ENCODE data around the gene CPNE1. TPM values are rescaled to one million over a fixed set of nuclear protein-coding genes. Genes with fewer than 3 reads are reported as not detected.
"Not testable (repeated sequence)": the region's sequence is repeated elsewhere in the genome, so short reads cannot be mapped to it uniquely, and the experiment has no call there.

Gene CPNE1
- total RNA-seq, 1 donor from 2014 or later: 142 TPM

DNA sequence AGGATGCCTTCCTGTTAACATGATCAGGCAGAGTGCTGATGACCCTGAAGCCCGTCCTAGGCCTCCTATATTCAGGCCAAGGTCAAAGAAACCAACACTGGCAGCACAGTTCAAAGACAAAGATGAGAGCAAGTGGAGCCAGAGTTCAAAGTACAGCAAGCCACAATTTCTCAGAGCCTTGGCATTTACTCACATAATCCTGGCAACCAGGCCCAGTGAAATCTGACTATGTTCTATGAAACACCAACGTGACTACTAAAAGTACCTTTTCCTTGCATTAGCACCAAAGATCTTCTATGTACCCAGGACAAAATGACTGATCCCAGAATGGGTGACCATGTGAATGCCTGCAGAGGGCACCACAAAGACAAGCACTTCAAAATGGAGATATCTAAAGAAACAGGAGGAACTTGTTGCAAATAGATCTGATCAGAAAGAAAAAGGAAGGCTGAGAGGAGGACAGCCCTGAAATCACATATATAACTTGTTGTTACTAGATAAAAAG, 30.6 kb upstream of the CPNE1 start:
- TF ChIP-seq, protein P1, sequence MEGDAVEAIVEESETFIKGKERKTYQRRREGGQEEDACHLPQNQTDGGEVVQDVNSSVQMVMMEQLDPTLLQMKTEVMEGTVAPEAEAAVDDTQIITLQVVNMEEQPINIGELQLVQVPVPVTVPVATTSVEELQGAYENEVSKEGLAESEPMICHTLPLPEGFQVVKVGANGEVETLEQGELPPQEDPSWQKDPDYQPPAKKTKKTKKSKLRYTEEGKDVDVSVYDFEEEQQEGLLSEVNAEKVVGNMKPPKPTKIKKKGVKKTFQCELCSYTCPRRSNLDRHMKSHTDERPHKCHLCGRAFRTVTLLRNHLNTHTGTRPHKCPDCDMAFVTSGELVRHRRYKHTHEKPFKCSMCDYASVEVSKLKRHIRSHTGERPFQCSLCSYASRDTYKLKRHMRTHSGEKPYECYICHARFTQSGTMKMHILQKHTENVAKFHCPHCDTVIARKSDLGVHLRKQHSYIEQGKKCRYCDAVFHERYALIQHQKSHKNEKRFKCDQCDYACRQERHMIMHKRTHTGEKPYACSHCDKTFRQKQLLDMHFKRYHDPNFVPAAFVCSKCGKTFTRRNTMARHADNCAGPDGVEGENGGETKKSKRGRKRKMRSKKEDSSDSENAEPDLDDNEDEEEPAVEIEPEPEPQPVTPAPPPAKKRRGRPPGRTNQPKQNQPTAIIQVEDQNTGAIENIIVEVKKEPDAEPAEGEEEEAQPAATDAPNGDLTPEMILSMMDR (IDR thresholded peaks at IDR 0.05): no peak
- Mint-ChIP-seq H3K4me1 (ENCODE audit: low read depth) (peaks cover 24% of the 10 kb centered on the region), H3K27ac (ENCODE audit: unreplicated experiment) (no peak overlapping the region), H3K36me3 (ENCODE audit: low read depth) (peaks cover 4% of the 10 kb centered on the region), H3K9me3 (ENCODE audit: low read depth) (no peaks in the 10 kb centered on the region), H3K27me3 (ENCODE audit: low read depth) (no peaks in the 10 kb centered on the region), H3K4me3 (ENCODE audit: unreplicated experiment) (no peak overlapping the region)
- no peak for DNase-seq (ENCODE audit: low spot score)

DNA sequence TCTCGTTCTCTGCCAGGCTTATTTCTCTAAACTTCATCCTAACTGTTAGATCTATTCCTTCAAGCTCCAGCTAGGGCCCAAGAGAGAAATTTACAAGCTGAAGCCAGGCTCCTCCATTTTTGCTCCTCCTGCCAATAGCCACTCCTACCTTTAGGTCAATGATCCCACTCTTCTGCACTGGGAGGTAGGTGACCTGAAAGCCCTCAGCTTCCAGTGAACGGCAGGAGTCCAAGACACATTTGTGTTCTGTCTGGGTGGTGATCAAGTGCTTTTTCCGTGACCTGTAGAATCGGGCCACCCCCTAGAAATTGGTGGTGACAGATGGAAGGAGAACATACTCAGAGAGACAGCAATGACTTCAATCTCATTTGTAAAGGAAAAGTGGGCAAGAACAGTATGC, 25.6 kb upstream of the CPNE1 start:
- H3K9me3 Mint-ChIP-seq (ENCODE audit: low read depth): no peaks in the 10 kb centered on the region
- no peaks in the 10 kb centered on the region for H3K27me3 Mint-ChIP-seq (ENCODE audit: low read depth)
- no peaks in the 10 kb centered on the region for H3K4me1 Mint-ChIP-seq (ENCODE audit: low read depth)
- peaks cover 17% of the 10 kb centered on the region for H3K36me3 Mint-ChIP-seq (ENCODE audit: low read depth)
- no peak overlapping the region for H3K27ac Mint-ChIP-seq (ENCODE audit: unreplicated experiment)
- no peak for DNase-seq (ENCODE audit: low spot score)
- TF ChIP-seq, protein P1 (IDR thresholded peaks at IDR 0.05): no peak
- no peak overlapping the region for H3K4me3 Mint-ChIP-seq (ENCODE audit: unreplicated experiment)

DNA sequence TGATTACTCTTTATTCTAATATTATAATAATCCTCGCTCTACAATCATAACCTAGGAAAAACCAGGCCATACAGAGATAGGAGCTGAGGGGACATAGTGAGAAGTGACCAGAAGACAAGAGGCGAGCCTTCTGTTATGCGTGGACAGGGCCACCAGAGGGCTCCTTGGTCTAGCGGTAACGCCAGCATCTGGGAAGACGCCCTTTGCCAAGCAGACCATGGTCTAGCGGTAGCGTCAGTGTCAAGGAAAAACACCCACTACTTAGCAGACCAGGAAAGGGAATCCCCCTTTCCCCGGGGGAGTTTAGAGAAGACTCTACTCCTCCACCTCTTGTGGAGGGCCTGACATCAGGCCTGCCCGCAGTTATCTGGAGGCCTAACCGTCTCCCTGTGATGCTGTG, 22.2 kb upstream of the CPNE1 start:
- not testable (repeated sequence) for H3K27ac Mint-ChIP-seq (ENCODE audit: unreplicated experiment); H3K9me3 Mint-ChIP-seq (ENCODE audit: low read depth)
- peaks cover 14% of the 10 kb centered on the region for H3K36me3 Mint-ChIP-seq (ENCODE audit: low read depth)

DNA sequence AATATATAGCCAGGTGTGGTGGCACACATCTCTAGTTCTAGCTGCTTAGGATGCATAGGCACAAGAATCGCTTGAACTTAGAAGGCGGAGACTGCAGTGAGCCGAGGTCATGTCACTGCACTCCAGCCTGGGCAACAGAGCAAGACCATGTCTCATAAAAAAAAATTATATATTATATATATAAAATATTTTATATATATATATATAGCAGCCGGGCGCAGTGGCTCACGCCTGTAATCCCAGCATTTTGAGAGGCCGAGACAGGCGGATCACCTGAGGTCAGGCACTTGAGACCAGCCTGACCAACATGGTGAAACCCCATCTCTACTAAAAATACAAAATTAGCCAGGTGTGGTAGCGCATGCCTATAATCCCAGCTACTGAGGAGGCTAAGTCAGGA, 20.7 kb upstream of the CPNE1 start:
- not testable (repeated sequence) for DNase-seq (ENCODE audit: low spot score); H3K4me3 Mint-ChIP-seq (ENCODE audit: unreplicated experiment); H3K4me1 Mint-ChIP-seq (ENCODE audit: low read depth); H3K27me3 Mint-ChIP-seq (ENCODE audit: low read depth); H3K27ac Mint-ChIP-seq (ENCODE audit: unreplicated experiment); H3K9me3 Mint-ChIP-seq (ENCODE audit: low read depth)
- H3K36me3 Mint-ChIP-seq (ENCODE audit: low read depth): peaks cover 15% of the 10 kb centered on the region

More for the DNA sequence above, 22.2 kb upstream of the CPNE1 start:
- TF ChIP-seq, protein P1 (IDR thresholded peaks at IDR 0.05): peak; percentile 57
- not testable (repeated sequence) for H3K4me1 Mint-ChIP-seq (ENCODE audit: low read depth); H3K27me3 Mint-ChIP-seq (ENCODE audit: low read depth); DNase-seq (ENCODE audit: low spot score); H3K4me3 Mint-ChIP-seq (ENCODE audit: unreplicated experiment)

DNA sequence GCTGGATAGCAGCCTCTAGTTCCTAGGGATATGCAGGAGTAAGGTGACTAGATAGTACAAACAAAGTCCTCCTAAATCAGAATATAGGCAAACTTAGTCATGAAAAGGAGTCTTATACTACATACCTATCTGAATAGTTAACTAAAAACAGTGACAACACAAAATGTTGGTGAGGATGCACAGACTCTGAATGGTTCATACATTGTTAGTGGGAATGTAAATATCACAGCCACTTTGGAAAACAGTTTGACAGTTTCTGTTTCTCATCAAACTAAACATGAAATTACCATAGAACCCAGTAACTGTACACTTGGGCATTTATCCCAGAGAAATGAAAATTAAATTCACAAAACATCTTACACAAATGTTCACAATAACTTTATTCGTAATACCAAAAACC, 17.3 kb upstream of the CPNE1 start:
- H3K27me3 Mint-ChIP-seq (ENCODE audit: low read depth): no peaks in the 10 kb centered on the region
- no peaks in the 10 kb centered on the region for H3K4me1 Mint-ChIP-seq (ENCODE audit: low read depth)
- H3K27ac Mint-ChIP-seq (ENCODE audit: unreplicated experiment): no peak overlapping the region
- no peak overlapping the region for H3K4me3 Mint-ChIP-seq (ENCODE audit: unreplicated experiment)
- H3K9me3 Mint-ChIP-seq (ENCODE audit: low read depth): no peaks in the 10 kb centered on the region
- TF ChIP-seq, protein P1 (IDR thresholded peaks at IDR 0.05): no peak
- no peak for DNase-seq (ENCODE audit: low spot score)
- peaks cover 8% of the 10 kb centered on the region for H3K36me3 Mint-ChIP-seq (ENCODE audit: low read depth)

DNA sequence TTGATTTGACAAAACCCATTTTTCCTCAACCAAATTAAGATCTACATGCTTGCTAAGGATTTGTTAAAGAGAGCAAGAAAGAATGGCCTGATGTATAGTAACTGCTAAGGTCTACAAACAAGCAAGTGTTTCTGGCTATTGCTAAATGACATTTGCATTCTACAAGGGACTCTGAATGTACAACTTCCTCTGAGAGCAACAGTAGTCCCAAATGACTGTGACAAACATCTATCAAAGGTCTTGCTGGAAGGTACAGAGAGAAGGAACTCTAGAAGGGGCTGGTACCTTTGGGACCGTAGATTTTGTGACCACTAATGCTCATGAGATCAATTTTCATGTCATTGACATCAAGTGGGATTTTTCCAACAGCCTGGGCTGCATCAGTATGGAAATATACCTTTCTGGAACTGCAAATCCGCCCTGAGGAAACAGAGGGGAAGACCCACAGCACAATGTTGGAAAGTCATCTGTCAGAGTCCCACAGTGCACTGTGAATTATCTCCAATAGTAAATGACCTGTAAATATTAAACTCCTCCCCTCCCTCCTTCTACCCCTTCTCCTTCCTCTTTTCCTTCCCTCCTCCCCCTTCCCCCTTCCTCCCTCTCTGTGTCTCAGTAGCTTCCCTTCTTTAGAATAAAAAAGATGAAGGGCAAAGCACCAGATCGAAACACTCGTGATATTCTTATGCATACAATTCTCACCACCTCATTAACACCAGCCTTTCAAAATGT, 15.9 kb upstream of the CPNE1 start:
- Mint-ChIP-seq H3K27ac (ENCODE audit: unreplicated experiment) (no peak overlapping the region), H3K4me1 (ENCODE audit: low read depth) (no peaks in the 10 kb centered on the region), H3K9me3 (ENCODE audit: low read depth) (no peaks in the 10 kb centered on the region), H3K4me3 (ENCODE audit: unreplicated experiment) (no peak overlapping the region), H3K27me3 (ENCODE audit: low read depth) (no peaks in the 10 kb centered on the region), H3K36me3 (ENCODE audit: low read depth) (peaks cover 8% of the 10 kb centered on the region)
- no peak for DNase-seq (ENCODE audit: low spot score)
- TF ChIP-seq, protein P1 (IDR thresholded peaks at IDR 0.05): no peak
